Skin epidermis (tissue), 12 donors: Measurements from ENCODE around the gene RFTN2.
A peak's percentile ranks its signal among the peaks of the same experiment; 100 is the strongest.
"Not testable (repeated sequence)": the region's sequence is repeated elsewhere in the genome, so short reads cannot be mapped to it uniquely, and the experiment has no call there.

Source experiments
- H3K27ac ChIP-seq, 21 experiments: fragments of 200-600 bp; sonication (generic) in 11 of 21; one replicate each; pipeline ENCODE4 v1.5.0; 2020; ENCODE audit warnings: mild to moderate bottlenecking in 3 of 21, inconsistent platforms in 2 of 21, moderate library complexity in 2 of 21
- H3K4me3 ChIP-seq, 7 experiments: fragments of 200-600 bp; sonication (generic) in 2 of 7; one replicate each; pipeline ENCODE4 v1.5.0; 2020; ENCODE audit warnings: inconsistent platforms in 2 of 7, mild to moderate bottlenecking in 2 of 7, moderate library complexity in 1 of 7

Gene RFTN2

GRCh38 chr2:197677483-197677882 is 2.1 kb upstream of the RFTN2 start:
- Histone ChIP-seq H3K4me3 (no peak overlapping the region), H3K27ac (no peak overlapping the region)

- H3K4me3 ChIP-seq = no peak overlapping the region
- H3K27ac ChIP-seq = peak overlapping the region in 3 of 21 experiments; percentile 2 to 83 (median 37)
These were observed 1.7 kb upstream of the RFTN2 start for GRCh38 chr2:197677056-197677455.

GRCh38 chr2:197675711-197676188 is 363 bp upstream of the RFTN2 start:
- peak overlapping the region in 6 of 7 experiments; percentile 3 to 32 (median 18) for H3K4me3 ChIP-seq
- peak overlapping the region in 18 of 21 experiments; percentile 2 to 84 (median 62) for H3K27ac ChIP-seq

GRCh38 chr2:197674591-197674990 is 796 bp downstream of the RFTN2 start:
- Histone ChIP-seq H3K4me3 (peak overlapping the region; percentile 3 to 32 (median 19)), H3K27ac (peak overlapping the region in 15 of 21 experiments; percentile 8 to 84 (median 59))

- H3K27ac ChIP-seq = peak overlapping the region in 7 of 21 experiments; percentile 23 to 84 (median 74)
These were observed 1.3 kb downstream of the RFTN2 start for GRCh38 chr2:197674060-197674459.

GRCh38 chr2:197673606-197674005 is 1.8 kb downstream of the RFTN2 start:
- peak overlapping the region in 1 of 21 experiments; percentile 23 for H3K27ac ChIP-seq
- peak overlapping the region in 2 of 7 experiments; percentile 3 to 18 for H3K4me3 ChIP-seq

More at GRCh38 chr2:197674060-197674459, 1.3 kb downstream of the RFTN2 start:
- H3K4me3 ChIP-seq = peak overlapping the region in 3 of 7 experiments; percentile 16 to 32 (median 27)

- no peak overlapping the region for H3K27ac ChIP-seq
- H3K4me3 ChIP-seq = peak overlapping the region in 2 of 7 experiments; percentile 3 to 18
These were observed 2.3 kb downstream of the RFTN2 start for GRCh38 chr2:197673106-197673505.

GRCh38 chr2:197672371-197672893 is 3.0 kb downstream of the RFTN2 start:
- no peak overlapping the region for H3K4me3 ChIP-seq
- no peak overlapping the region for H3K27ac ChIP-seq

- H3K27ac ChIP-seq = no peak overlapping the region
- no peak overlapping the region for H3K4me3 ChIP-seq
These were observed 6.3 kb downstream of the RFTN2 start for GRCh38 chr2:197669077-197669476.

- Histone ChIP-seq H3K27ac (no peak overlapping the region), H3K4me3 (no peak overlapping the region)
These were observed 7.1 kb downstream of the RFTN2 start for GRCh38 chr2:197668296-197668695.

GRCh38 chr2:197666277-197666676 is 9.1 kb downstream of the RFTN2 start:
- no peak overlapping the region for H3K27ac ChIP-seq

GRCh38 chr2:197661626-197662025 is 13.8 kb downstream of the RFTN2 start:
- no peak overlapping the region for H3K27ac ChIP-seq
- H3K4me3 ChIP-seq = no peak overlapping the region

More at GRCh38 chr2:197666277-197666676, 9.1 kb downstream of the RFTN2 start:
- H3K4me3 ChIP-seq = no peak overlapping the region

GRCh38 chr2:197657562-197657961 is 17.8 kb downstream of the RFTN2 start:
- H3K4me3 ChIP-seq = no peak overlapping the region
- no peak overlapping the region for H3K27ac ChIP-seq

GRCh38 chr2:197647961-197648690 is 27.3 kb downstream of the RFTN2 start:
- Histone ChIP-seq H3K4me3 (no peak overlapping the region), H3K27ac (peak overlapping the region in 5 of 21 experiments; percentile 3 to 48 (median 33))

GRCh38 chr2:197641666-197642065 is 33.7 kb downstream of the RFTN2 start:
- no peak overlapping the region for H3K4me3 ChIP-seq
- H3K27ac ChIP-seq = no peak overlapping the region

- H3K4me3 ChIP-seq = peak overlapping the region in 1 of 7 experiments; percentile 21
- not testable (repeated sequence) for H3K27ac ChIP-seq
These were observed 34.7 kb downstream of the RFTN2 start for GRCh38 chr2:197640571-197641122.

- Histone ChIP-seq H3K4me3 (no peak overlapping the region), H3K27ac (no peak overlapping the region)
These were observed 42.2 kb downstream of the RFTN2 start for GRCh38 chr2:197633109-197633657.

- no peak overlapping the region for H3K4me3 ChIP-seq
These were observed 47.3 kb downstream of the RFTN2 start for GRCh38 chr2:197628043-197628500.

GRCh38 chr2:197626965-197627625 is 48.3 kb downstream of the RFTN2 start:
- Histone ChIP-seq H3K27ac (peak overlapping the region in 9 of 21 experiments; percentile 3 to 68 (median 53)), H3K4me3 (no peak overlapping the region)

More at GRCh38 chr2:197628043-197628500, 47.3 kb downstream of the RFTN2 start:
- H3K27ac ChIP-seq = peak overlapping the region in 15 of 21 experiments; percentile 2 to 68 (median 41)

GRCh38 chr2:197620133-197620532 is 55.3 kb downstream of the RFTN2 start:
- peak overlapping the region in 2 of 21 experiments; percentile 36 to 37 for H3K27ac ChIP-seq
- no peak overlapping the region for H3K4me3 ChIP-seq
